H1 (cell line): ENCODE results near the gene SNX32. TPM values are rescaled to one million over a fixed set of nuclear protein-coding genes. Genes with fewer than 3 reads are reported as not detected.

Source experiments
- CTCF ChIA-PET: fragments of 300-600 bp; sonication (Branson Sonifier 250); formaldehyde crosslinking; loops from one replicate; lab custom pipeline; 2021; ENCODE audit not compliant: partially characterized antibody; lab: Charles Lee
- POLR2A ChIA-PET: fragments of 300-600 bp; sonication (Branson Sonifier 250); formaldehyde crosslinking; loops from one replicate; lab custom pipeline; 2021; ENCODE audit warnings: inconsistent platforms; ENCODE audit not compliant: partially characterized antibody; lab: Charles Lee
- DNase-seq, 2 experiments: peaks; one replicate each; pipeline versions ENCODE4 v3.0.0 to v3.0.0-alpha.2; 2010 to 2022; ENCODE audit warnings: low spot score in 2 of 2, low read depth in 1 of 2, mixed read lengths in 1 of 2
- FAIRE-seq: peaks from 2 replicates; lab custom pipeline; 2011; peaks lifted over from hg19 to GRCh38; lab: Jason Lieb, UNC
- H2AFZ ChIP-seq: 2 replicates; pipeline ENCODE4 v1.8.1; 2012; ENCODE audit warnings: low read length, inconsistent platforms
- H2AK5ac ChIP-seq: 2 replicates; pipeline ENCODE4 v1.6.1; 2013; ENCODE audit warnings: low read depth, low read length
- H2BK120ac ChIP-seq: replicated peaks from 2 replicates; pipeline ENCODE3; 2013; ENCODE audit warnings: low read depth, low read length, inconsistent platforms
- H2BK12ac ChIP-seq: 2 replicates; pipeline ENCODE4 v1.6.1; 2013; ENCODE audit warnings: low read depth, low read length
- H2BK15ac ChIP-seq: 2 replicates; pipeline ENCODE4 v1.6.1; 2013; ENCODE audit warnings: low read length
- H2BK20ac ChIP-seq: 2 replicates; pipeline ENCODE4 v1.6.1; 2013; ENCODE audit warnings: low read length
- H2BK5ac ChIP-seq: 2 replicates; pipeline ENCODE4 v1.6.1; 2013; ENCODE audit warnings: low read depth, low read length
- H3K14ac ChIP-seq: 2 replicates; pipeline ENCODE4 v1.6.1; 2013; ENCODE audit warnings: inconsistent platforms; ENCODE audit not compliant: insufficient read length
- H3K18ac ChIP-seq: 2 replicates; pipeline ENCODE4 v1.6.1; 2013; ENCODE audit warnings: low read length; ENCODE audit errors: extremely low read depth
- H3K23ac ChIP-seq: 2 replicates; pipeline ENCODE4 v1.6.1; 2013; ENCODE audit warnings: inconsistent platforms; ENCODE audit not compliant: insufficient read length
- H3K23me2 ChIP-seq: 2 replicates; pipeline ENCODE4 v1.6.1; 2013; ENCODE audit warnings: low read depth, low read length
- H3K27ac ChIP-seq: 2 replicates; pipeline ENCODE4 v1.6.1; 2011; ENCODE audit warnings: low read depth, low read length, inconsistent platforms
- H3K27me3 ChIP-seq, 4 experiments: replicated peaks in 1 of 4; 1 replicate in 1 of 4; 2 replicates in 3 of 4; pipeline versions ENCODE4 v1.6.1 to v1.8.1; 2011 to 2013; ENCODE audit warnings: low read length in 3 of 4, mild to moderate bottlenecking in 3 of 4, inconsistent platforms in 2 of 4, mixed read lengths in 2 of 4, moderate library complexity in 1 of 4; ENCODE audit not compliant: control insufficient read depth in 3 of 4, insufficient read depth in 3 of 4; ENCODE audit errors: extremely low read depth in 1 of 4
- H3K36me3 ChIP-seq, 4 experiments: 2 replicates each; pipeline versions ENCODE4 v1.6.1 to v1.8.1; 2011 to 2013; ENCODE audit warnings: mild to moderate bottlenecking in 4 of 4, low read length in 3 of 4, moderate library complexity in 2 of 4, control low read depth in 1 of 4, inconsistent platforms in 1 of 4; ENCODE audit not compliant: insufficient read depth in 4 of 4, control insufficient read depth in 2 of 4
- H3K4ac ChIP-seq: replicated peaks from 2 replicates; pipeline ENCODE3; 2013; ENCODE audit warnings: low read length, low read depth, mixed read lengths, inconsistent platforms; ENCODE audit not compliant: insufficient read length
- H3K4me1 ChIP-seq, 4 experiments: replicated peaks in 1 of 4; 1 replicate in 1 of 4; 2 replicates in 3 of 4; pipeline versions ENCODE4 v1.6.1 to v1.8.1; 2011 to 2013; ENCODE audit warnings: low read length in 3 of 4, inconsistent platforms in 2 of 4, mixed read lengths in 1 of 4; ENCODE audit not compliant: insufficient read depth in 4 of 4, control insufficient read depth in 3 of 4
- H3K4me2 ChIP-seq, 2 experiments: 2 replicates each; pipeline versions ENCODE4 v1.6.1 to v1.8.1; 2011 to 2013; ENCODE audit warnings: low read depth in 2 of 2, low read length in 2 of 2, control low read depth in 1 of 2, inconsistent platforms in 1 of 2, mild to moderate bottlenecking in 1 of 2; ENCODE audit not compliant: insufficient read depth in 1 of 2
- H3K4me3 ChIP-seq, 4 experiments: fragments of 200-600, 300-600 bp in 1 of 4; sonication (generic), shearing (Covaris generic), sonication (Bioruptor Twin) in 1 of 4; 2 replicates each; pipeline versions ENCODE4 v1.5.1 to v1.8.1; 2011 to 2016; ENCODE audit warnings: low read length in 4 of 4, low read depth in 3 of 4, control low read depth in 2 of 4, inconsistent platforms in 2 of 4, mild to moderate bottlenecking in 2 of 4, mixed read lengths in 1 of 4, moderate library complexity in 1 of 4; ENCODE audit not compliant: insufficient read depth in 2 of 4; ENCODE audit errors: extremely low read depth in 1 of 4
- H3K56ac ChIP-seq: replicated peaks from 2 replicates; pipeline ENCODE3; 2013; ENCODE audit warnings: low read depth, mild to moderate bottlenecking, mixed read lengths, low read length, inconsistent platforms; ENCODE audit not compliant: insufficient read length
- H3K79me1 ChIP-seq: 2 replicates; pipeline ENCODE4 v1.6.1; 2013; ENCODE audit warnings: low read depth, low read length, control low read depth
- H3K79me2 ChIP-seq, 2 experiments: 2 replicates each; pipeline versions ENCODE4 v1.6.1 to v1.8.1; 2012 to 2013; ENCODE audit warnings: low read length in 2 of 2, mild to moderate bottlenecking in 2 of 2, inconsistent platforms in 1 of 2; ENCODE audit not compliant: insufficient read depth in 2 of 2, control insufficient read depth in 1 of 2
- H3K9ac ChIP-seq, 4 experiments: replicated peaks in 1 of 4; 1 replicate in 1 of 4; 2 replicates in 3 of 4; pipeline versions ENCODE4 v1.6.1 to v1.8.1; 2011 to 2013; ENCODE audit warnings: low read depth in 3 of 4, low read length in 3 of 4, control low read depth in 2 of 4, mild to moderate bottlenecking in 2 of 4, moderate library complexity in 2 of 4, inconsistent platforms in 1 of 4; ENCODE audit errors: extremely low read depth in 1 of 4
- H3K9me3 ChIP-seq, 2 experiments: 2 replicates each; pipeline versions ENCODE4 v1.6.1 to v1.8.1; 2012 to 2013; ENCODE audit warnings: mild to moderate bottlenecking in 2 of 2, moderate library complexity in 2 of 2, control low read depth in 1 of 2, inconsistent platforms in 1 of 2, low read depth in 1 of 2, low read length in 1 of 2, mixed read lengths in 1 of 2; ENCODE audit not compliant: insufficient read depth in 2 of 2
- H4K20me1 ChIP-seq, 2 experiments: replicated peaks in 1 of 2; 2 replicates each; pipeline versions ENCODE3 to v1.8.1; 2011 to 2013; ENCODE audit warnings: inconsistent platforms in 2 of 2, low read length in 2 of 2, mild to moderate bottlenecking in 1 of 2; ENCODE audit not compliant: insufficient read depth in 2 of 2, control insufficient read depth in 1 of 2
- H4K5ac ChIP-seq: 2 replicates; pipeline ENCODE4 v1.6.1; 2013; ENCODE audit warnings: low read length, low read depth, mixed read lengths, inconsistent platforms; ENCODE audit not compliant: insufficient read length
- H4K8ac ChIP-seq: 2 replicates; pipeline ENCODE4 v1.8.0; 2013; ENCODE audit warnings: mild to moderate bottlenecking, moderate library complexity, low read length, inconsistent platforms; ENCODE audit not compliant: insufficient read depth; ENCODE audit errors: extremely low read depth
- H4K91ac ChIP-seq: replicated peaks from 2 replicates; pipeline ENCODE3; 2013; ENCODE audit warnings: low read length, mixed read lengths, inconsistent platforms; ENCODE audit not compliant: insufficient read length
- NRF1 ChIP-seq: IDR thresholded peaks from 2 replicates; pipeline ENCODE4 v1.6.1; 2011; ENCODE audit warnings: mild to moderate bottlenecking, low read depth, low read length, improper control_type of control experiment
- RAD21 ChIP-seq, 2 experiments: IDR thresholded peaks in 1 of 2; conservative IDR thresholded peaks in 1 of 2; 2 replicates each; pipeline ENCODE4 v1.6.1; 2011; ENCODE audit warnings: low read depth in 2 of 2, low read length in 2 of 2, improper control_type of control experiment in 1 of 2, inconsistent platforms in 1 of 2, mild to moderate bottlenecking in 1 of 2, moderate library complexity in 1 of 2
- SRF ChIP-seq: IDR thresholded peaks from 2 replicates; pipeline ENCODE4 v1.6.1; 2011; ENCODE audit warnings: mild to moderate bottlenecking, low read depth, low read length, moderate library complexity
- TAF7 ChIP-seq: optimal IDR thresholded peaks from 2 replicates; pipeline ENCODE3; 2011; ENCODE audit warnings: low read depth, mild to moderate bottlenecking, inconsistent platforms, low read length, moderate library complexity, borderline replicate concordance
- TCF12 ChIP-seq: IDR thresholded peaks from 2 replicates; pipeline ENCODE4 v1.6.1; 2011; ENCODE audit warnings: low read depth, mild to moderate bottlenecking, low read length
- WGBS, 2 experiments: shearing (Covaris generic) in 1 of 2; methylation state at CpG; one replicate each; pipeline versions ENCODE4 v1.1.6 to v1.1.7; 2013 to 2015; ENCODE audit warnings: low lambda C conversion rate in 2 of 2, mixed read lengths in 2 of 2, inconsistent platforms in 1 of 2, low coverage in 1 of 2, missing lambda C conversion rate in 1 of 2; ENCODE audit not compliant: insufficient replicate concordance in 2 of 2, insufficient coverage in 1 of 2, insufficient read length in 1 of 2; ENCODE audit errors: extremely low coverage in 1 of 2, missing lambda C conversion rate in 1 of 2; 5-methylcytosine and 5-hydroxymethylcytosine counted together
- polyA plus RNA-seq, 7 experiments: library from polyadenylated mRNA; depleted of rRNA in 3 of 7; stranded (reverse) in 5 of 7; unstranded in 2 of 7; fragments of >200 nt in 5 of 7; fragments of 200-250 nt in 2 of 7; gene quantifications; 1 replicate in 5 of 7; 2 replicates in 1 of 7; 4 replicates in 1 of 7; pipeline versions ENCODE4 v1.2.1 to v1.2.3, GENCODE V29; 2011 to 2013; ENCODE audit warnings: missing spikeins in 2 of 7, mixed read lengths in 2 of 7
- total RNA-seq: library from RNA; stranded (reverse); fragmentation: NEBNext Ultra II Directional; extraction: Animal tissue kit (Norgen Biotek cat#: 25700); gene quantifications from 2 replicates; pipeline ENCODE4 v1.2.1, GENCODE V29; 2021

SNX32 gene
- total and polyA plus RNA-seq, 2 of the 8 experiments (the other 6 are each of a cell fraction or from before 2014, with no cell fraction given): 0.76 to 2.2 TPM

- Histone ChIP-seq H2BK120ac (peak overlapping the region; percentile 84), H2AFZ (no peak overlapping the region), H3K4me1 (peaks cover 0 to 21% (median 5%) of the 10 kb centered on the region in 4 experiments; a peak in 5 of 7 replicates), H3K23me2 (no peaks in the 10 kb centered on the region), H3K4me2 (no peak overlapping the region; a peak in 1 of 4 replicates), H2BK12ac (no peak overlapping the region), H4K91ac (no peak overlapping the region), H3K56ac (no peak overlapping the region), H3K9me3 (no peaks in the 10 kb centered on the region), H3K23ac (no peak overlapping the region), H2BK15ac (no peak overlapping the region), H3K36me3 (peaks cover 0 to 3% (median 0%) of the 10 kb centered on the region in 4 experiments; a peak in 3 of 8 replicates), H3K18ac (no peak overlapping the region; the same call in 1 of the 2 replicates), H3K4ac (no peak overlapping the region), H4K8ac (no peak overlapping the region; the same call in 1 of the 2 replicates), H3K4me3 (no peak overlapping the region), H3K9ac (no peak overlapping the region), H4K5ac (no peak overlapping the region), H3K27me3 (no peaks in the 10 kb centered on the region), H2BK5ac (no peak overlapping the region; the same call in 1 of the 2 replicates), H2AK5ac (0 out of 2 replicates have a peak overlapping the region, but pooled peaks have one; percentile 17), H2BK20ac (no peak overlapping the region), H4K20me1 (no peaks in the 10 kb centered on the region), H3K79me2 (no peaks in the 10 kb centered on the region), H3K14ac (no peak overlapping the region), H3K79me1 (0 out of 2 replicates have a peak, but pooled peaks cover 2% of the 10 kb centered on the region), H3K27ac (no peak overlapping the region)
- no peak for FAIRE-seq
- no peak for TF ChIP-seq TAF7
- 0 out of 4 replicates have a peak, but pooled peaks of 1 of the 2 experiments have one; percentile 6 for TF ChIP-seq RAD21 (IDR thresholded peaks at IDR 0.05 in 1 of 2, conservative IDR thresholded peaks at IDR 0.05 in 1 of 2; ENCODE audit: low read depth in 2 of 2, low read length in 2 of 2)
- no peak for TF ChIP-seq TCF12
- no peak for TF ChIP-seq NRF1
- TF ChIP-seq SRF: no peak
- ChIA-PET POLR2A (interaction anchor here (1.4 to 2.6 kb wide), 6 partner anchors 9 to 55 kb away, joined by 3 to 9 read pairs (median 8); partner anchors contain the start of genes AP5B1 and SNX32), CTCF (interaction anchor here (0.8 to 10.1 kb wide), 13 partner anchors 9 to 192 kb away, joined by 3 to 128 read pairs (median 6); partner anchors contain the start of gene AP5B1)
- 84% methylated on average over 13 of the region's 15 CpGs; no CpG with 5 or more reads in 1 of the 2 experiments for WGBS, 2 experiments
- no peak for DNase-seq
These were observed 36.8 kb upstream of the SNX32 start for GRCh38 chr11:65796726-65797601.
